Keratinocyte (primary cell): ENCODE results near the gene ADNP2. TPM values are rescaled to one million over a fixed set of nuclear protein-coding genes. Genes with fewer than 3 reads are reported as not detected.

Experiments used
- DNase-seq: peaks from one replicate; pipeline ENCODE4 v3.0.0-alpha.2; 2011; ENCODE audit warnings: low read depth, missing footprints, low spot score
- FAIRE-seq: peaks from 2 replicates; lab custom pipeline; 2011; peaks lifted over from hg19 to GRCh38; lab: Jason Lieb, UNC
- H2AFZ ChIP-seq: 2 replicates; pipeline ENCODE4 v1.6.0; 2012; ENCODE audit warnings: low read length, control low read depth, inconsistent platforms; ENCODE audit not compliant: control insufficient read depth
- H3K27ac ChIP-seq: 2 replicates; pipeline ENCODE4 v1.5.1; 2011; ENCODE audit warnings: low read length; ENCODE audit not compliant: control insufficient read depth, insufficient read depth
- H3K27me3 ChIP-seq: 3 replicates; pipeline ENCODE4 v1.6.0; 2011; ENCODE audit warnings: low read length; ENCODE audit not compliant: control insufficient read depth, insufficient read depth; ENCODE audit errors: extremely low read depth
- H3K36me3 ChIP-seq, 2 experiments: 2 replicates in 1 of 2; 3 replicates in 1 of 2; pipeline ENCODE4 v1.5.1; 2011; ENCODE audit warnings: low read length in 2 of 2, mild to moderate bottlenecking in 1 of 2; ENCODE audit not compliant: control insufficient read depth in 2 of 2, insufficient read depth in 2 of 2; ENCODE audit errors: extremely low read depth in 1 of 2
- H3K4me1 ChIP-seq: 3 replicates; pipeline ENCODE4 v1.5.1; 2011; ENCODE audit warnings: low read length; ENCODE audit not compliant: control insufficient read depth, insufficient read depth; ENCODE audit errors: extremely low read depth
- H3K4me2 ChIP-seq: 3 replicates; pipeline ENCODE4 v1.6.0; 2011; ENCODE audit warnings: low read depth, low read length; ENCODE audit not compliant: control insufficient read depth, insufficient read depth; ENCODE audit errors: extremely low read depth
- H3K4me3 ChIP-seq, 3 experiments: fragments of 200-600 bp in 1 of 3; sonication (generic) in 1 of 3; 2 replicates in 2 of 3; 3 replicates in 1 of 3; pipeline ENCODE4 v1.5.1; 2011 to 2016; ENCODE audit warnings: low read length in 3 of 3, mild to moderate bottlenecking in 3 of 3, control low read depth in 2 of 3, inconsistent platforms in 1 of 3, low read depth in 1 of 3, mixed read lengths in 1 of 3, mixed run types in 1 of 3, moderate library complexity in 1 of 3; ENCODE audit not compliant: control insufficient read depth in 2 of 3, insufficient read depth in 2 of 3; ENCODE audit errors: extremely low read depth in 1 of 3
- H3K79me2 ChIP-seq: 2 replicates; pipeline ENCODE4 v1.6.0; 2012; ENCODE audit warnings: low read length; ENCODE audit not compliant: control insufficient read depth, insufficient read depth
- H3K9ac ChIP-seq: 3 replicates; pipeline ENCODE4 v1.6.0; 2011; ENCODE audit warnings: low read length; ENCODE audit not compliant: control insufficient read depth, insufficient read depth; ENCODE audit errors: extremely low read depth
- H3K9me1 ChIP-seq: 3 replicates; pipeline ENCODE4 v1.6.0; 2011; ENCODE audit warnings: low read length; ENCODE audit not compliant: control insufficient read depth, insufficient read depth; ENCODE audit errors: extremely low read depth
- H3K9me3 ChIP-seq: 2 replicates; pipeline ENCODE4 v1.5.1; 2012; ENCODE audit warnings: low read depth, low read length; ENCODE audit not compliant: control insufficient read depth
- H4K20me1 ChIP-seq: 3 replicates; pipeline ENCODE4 v1.6.0; 2011; ENCODE audit warnings: low read length; ENCODE audit not compliant: control insufficient read depth, insufficient read depth; ENCODE audit errors: extremely low read depth
- EZH2 ChIP-seq: IDR thresholded peaks from one replicate; pipeline ENCODE4 v1.6.1; 2012; ENCODE audit warnings: inconsistent platforms, mild to moderate bottlenecking, low read length, moderate library complexity
- dilution Hi-C: fragments of 300-500 bp; cut with MboI; formaldehyde crosslinking; loops from one replicate; pipeline ENCODE4 v1.7.0; 2020; ENCODE audit warnings: low sequenced_read_pairs; ENCODE audit not compliant: extremely low pct_ligation_motif_present
- polyA plus RNA-seq, 5 experiments: library from polyadenylated mRNA; depleted of rRNA in 3 of 5; stranded (reverse) in 3 of 5; stranded (forward) in 1 of 5; unstranded in 1 of 5; fragments of >200 nt; gene quantifications; 1 replicate in 1 of 5; 2 replicates in 3 of 5; 3 replicates in 1 of 5; pipeline versions ENCODE4 v1.2.1 to v1.2.3, GENCODE V29; 2011 to 2012; ENCODE audit warnings: missing spikeins in 2 of 5, low read depth in 1 of 5, low replicate concordance in 1 of 5
- TF ChIP-seq, protein P1 (sequence below), 3 experiments: IDR thresholded peaks in 1 of 3; conservative IDR thresholded peaks in 1 of 3; optimal IDR thresholded peaks in 1 of 3; 2 replicates in 2 of 3; 3 replicates in 1 of 3; pipeline versions ENCODE3 to v1.5.1; 2011; ENCODE audit warnings: low read length in 3 of 3, mild to moderate bottlenecking in 3 of 3, moderate library complexity in 2 of 3, control low read depth in 1 of 3, inconsistent platforms in 1 of 3; ENCODE audit not compliant: insufficient read depth in 2 of 3; ENCODE audit errors: extremely low read depth in 1 of 3

Gene ADNP2
- polyA plus RNA-seq, 1 donor (not counting 4 experiments of a cell fraction or from before 2014, with no cell fraction given): 11.3 TPM

DNA sequence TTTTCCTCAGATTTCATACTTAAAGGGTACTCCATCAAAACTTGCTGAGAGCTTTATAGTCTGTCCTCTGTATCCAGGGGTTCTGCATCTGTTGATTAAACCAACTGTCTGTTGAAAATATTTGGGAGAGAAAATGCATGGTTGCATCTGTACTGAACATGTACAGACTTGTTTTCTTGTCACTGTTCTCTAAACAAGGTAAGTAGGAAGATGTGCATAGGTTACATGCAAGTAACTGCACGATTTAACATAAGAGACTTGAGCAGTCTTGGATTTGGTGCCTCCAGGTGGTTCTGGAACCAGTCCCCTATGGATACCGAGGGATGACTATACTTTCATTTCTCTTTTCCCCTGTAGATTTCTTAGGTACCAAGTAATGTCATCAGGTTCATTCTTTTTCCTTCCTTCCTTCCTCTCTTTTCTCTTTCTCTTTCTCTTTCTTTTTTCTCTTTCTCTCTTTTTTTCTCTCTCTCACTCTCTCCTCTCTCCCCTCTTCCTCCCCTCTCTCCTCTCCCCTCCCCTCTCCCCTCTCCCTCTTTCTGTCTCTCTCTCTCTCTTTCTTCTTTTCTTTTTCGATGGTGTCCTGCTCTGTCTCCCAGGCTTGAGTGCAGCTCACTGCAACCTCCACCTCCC is 23.2 kb downstream of the ADNP2 start:
- no peaks in the 10 kb centered on the region for H3K27me3 ChIP-seq
- H3K4me2 ChIP-seq: peak overlapping the region; percentile 72
- peak; percentile 30 for DNase-seq
- H3K4me1 ChIP-seq: peaks cover 7% of the 10 kb centered on the region
- H3K9ac ChIP-seq: no peak overlapping the region
- TF ChIP-seq EZH2: no peak
- TF ChIP-seq, protein P1, sequence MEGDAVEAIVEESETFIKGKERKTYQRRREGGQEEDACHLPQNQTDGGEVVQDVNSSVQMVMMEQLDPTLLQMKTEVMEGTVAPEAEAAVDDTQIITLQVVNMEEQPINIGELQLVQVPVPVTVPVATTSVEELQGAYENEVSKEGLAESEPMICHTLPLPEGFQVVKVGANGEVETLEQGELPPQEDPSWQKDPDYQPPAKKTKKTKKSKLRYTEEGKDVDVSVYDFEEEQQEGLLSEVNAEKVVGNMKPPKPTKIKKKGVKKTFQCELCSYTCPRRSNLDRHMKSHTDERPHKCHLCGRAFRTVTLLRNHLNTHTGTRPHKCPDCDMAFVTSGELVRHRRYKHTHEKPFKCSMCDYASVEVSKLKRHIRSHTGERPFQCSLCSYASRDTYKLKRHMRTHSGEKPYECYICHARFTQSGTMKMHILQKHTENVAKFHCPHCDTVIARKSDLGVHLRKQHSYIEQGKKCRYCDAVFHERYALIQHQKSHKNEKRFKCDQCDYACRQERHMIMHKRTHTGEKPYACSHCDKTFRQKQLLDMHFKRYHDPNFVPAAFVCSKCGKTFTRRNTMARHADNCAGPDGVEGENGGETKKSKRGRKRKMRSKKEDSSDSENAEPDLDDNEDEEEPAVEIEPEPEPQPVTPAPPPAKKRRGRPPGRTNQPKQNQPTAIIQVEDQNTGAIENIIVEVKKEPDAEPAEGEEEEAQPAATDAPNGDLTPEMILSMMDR (optimal IDR thresholded peaks at IDR 0.05 in 1 of 3, IDR thresholded peaks at IDR 0.05 in 1 of 3, conservative IDR thresholded peaks at IDR 0.05 in 1 of 3; ENCODE audit: extremely low read depth in 1 of 3, insufficient read depth in 2 of 3, low read length in 3 of 3): no peak
- no peaks in the 10 kb centered on the region for H3K9me1 ChIP-seq
- FAIRE-seq: peak; percentile 95
- peak overlapping the region in 1 of 3 experiments; percentile 43 for H3K4me3 ChIP-seq
- dilution Hi-C loops: no loop called here
- no peaks in the 10 kb centered on the region for H3K9me3 ChIP-seq
- H3K79me2 ChIP-seq: peaks cover 55% of the 10 kb centered on the region
- peaks cover 20 to 23% of the 10 kb centered on the region in 2 experiments for H3K36me3 ChIP-seq
- H2AFZ ChIP-seq: no peak overlapping the region
- no peak overlapping the region for H3K27ac ChIP-seq
- peaks cover 5% of the 10 kb centered on the region for H4K20me1 ChIP-seq

- H3K4me2 ChIP-seq: no peak overlapping the region
- H3K9ac ChIP-seq: no peak overlapping the region
- H3K9me3 ChIP-seq: no peaks in the 10 kb centered on the region
- H3K4me1 ChIP-seq: peaks cover 7% of the 10 kb centered on the region
- H3K36me3 ChIP-seq: peaks cover 25 to 28% of the 10 kb centered on the region in 2 experiments
- dilution Hi-C loops: no loop called here
- H2AFZ ChIP-seq: no peak overlapping the region
- FAIRE-seq (no peak), DNase-seq (no peak)
- no peaks in the 10 kb centered on the region for H3K9me1 ChIP-seq
- no peak for TF ChIP-seq EZH2
- TF ChIP-seq, protein P1 (optimal IDR thresholded peaks at IDR 0.05 in 1 of 3, IDR thresholded peaks at IDR 0.05 in 1 of 3, conservative IDR thresholded peaks at IDR 0.05 in 1 of 3; ENCODE audit: extremely low read depth in 1 of 3, insufficient read depth in 2 of 3, low read length in 3 of 3): no peak
- no peaks in the 10 kb centered on the region for H4K20me1 ChIP-seq
- no peak overlapping the region for H3K27ac ChIP-seq
- H3K4me3 ChIP-seq: no peak overlapping the region
- H3K27me3 ChIP-seq: no peaks in the 10 kb centered on the region
- H3K79me2 ChIP-seq: peaks cover 49% of the 10 kb centered on the region
These were observed 24.1 kb downstream of the ADNP2 start for GRCh38 chr18:80133124-80133523.
